ENCODE measurements around the gene MEIG1.
"Not testable (repeated sequence)": the region's sequence is repeated elsewhere in the genome, so short reads cannot be mapped to it uniquely, and the experiment has no call there.

Gene MEIG1

GRCh38 chr10:14953424-14954000 lies 5.7 kb upstream of the MEIG1 start:
- H3K27ac ChIP-seq, result peak overlapping the region; percentile 82 to 97 (median 91)
- peak overlapping the region; percentile 48 to 82 (median 62) for H3K4me3 ChIP-seq

DNA sequence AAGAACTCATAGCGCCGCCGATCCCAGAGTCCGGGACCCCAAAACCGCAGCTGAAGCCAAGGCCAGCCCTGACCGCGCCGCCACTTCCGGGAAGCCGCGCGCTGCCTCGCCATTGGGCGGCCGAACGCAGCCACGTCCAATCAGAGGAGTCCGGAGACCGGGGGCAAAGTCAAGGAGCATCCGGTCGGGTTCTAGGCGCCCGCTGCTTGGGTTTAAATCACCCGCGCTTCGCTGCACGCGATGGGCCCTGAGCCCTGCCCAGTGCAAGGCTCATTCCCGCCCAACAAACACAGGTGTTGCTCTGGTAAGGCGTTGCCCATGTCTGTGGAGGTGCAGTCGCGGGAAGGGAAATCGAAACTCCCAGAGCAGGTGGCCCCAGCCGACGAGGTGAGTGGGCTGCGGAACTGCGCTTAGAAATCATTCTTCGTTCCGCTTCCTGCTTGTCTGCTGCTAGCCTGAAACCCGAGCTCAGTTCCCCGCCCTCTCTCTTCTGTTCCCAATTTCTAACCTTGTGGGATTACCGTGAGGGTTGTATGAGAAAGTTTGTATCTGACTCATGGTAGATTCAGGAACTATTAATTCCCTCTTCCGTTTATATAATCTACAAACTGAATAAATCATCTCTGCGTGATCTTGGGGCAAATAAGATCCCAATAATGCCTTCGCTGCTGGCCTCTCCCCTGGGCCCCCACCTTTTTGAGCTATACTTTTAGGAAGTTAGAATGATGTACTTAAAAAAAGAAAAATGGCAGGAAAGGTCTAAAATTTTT lies 5.0 kb upstream of the MEIG1 start, which contains the start of gene DCLRE1C:
TSS of gene DCLRE1C (minus strand) at position 96 of the 770 bp plus-strand sequence. CDS start at position 10, 86 bp downstream.
- H3K4me3 ChIP-seq, result peak within 1 kb of the TSS; percentile 48 to 82 (median 62)
- H3K27ac ChIP-seq, result peak within 1 kb of the TSS; percentile 82 to 97 (median 91)

GRCh38 chr10:14954934-14955333 lies 4.3 kb upstream of the MEIG1 start:
- peak overlapping the region in 1 of 7 experiments; percentile 79 for H3K4me3 ChIP-seq
- H3K27ac ChIP-seq, result peak overlapping the region in 16 of 21 experiments; percentile 82 to 97 (median 92)

- Histone ChIP-seq H3K27ac (peak overlapping the region in 20 of 21 experiments; percentile 86 to 96 (median 92)), H3K4me3 (peak overlapping the region; percentile 55 to 91 (median 63))
Measured at GRCh38 chr10:14958872-14959220, 342 bp upstream of the MEIG1 start.

DNA sequence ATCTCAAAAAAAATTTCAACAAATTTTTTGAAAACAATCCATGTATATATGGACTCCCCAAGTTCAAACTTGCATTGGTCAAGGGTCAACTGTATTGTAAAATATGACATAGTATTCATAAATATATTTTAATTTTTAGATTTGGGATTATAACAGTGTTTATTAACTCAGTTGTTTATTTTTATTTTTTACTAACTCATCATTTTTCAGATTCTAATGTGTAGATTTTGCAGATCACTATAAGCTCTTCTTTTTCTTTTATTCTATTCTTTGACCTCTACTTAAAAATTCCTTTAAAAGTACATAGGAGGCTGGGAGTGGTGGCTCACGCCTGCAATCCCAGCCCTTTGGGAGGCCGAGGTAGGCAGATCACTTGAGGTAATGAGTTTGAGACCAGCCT lies 8.7 kb downstream of the MEIG1 start:
- no peak overlapping the region for H3K27ac ChIP-seq
- no peak overlapping the region for H3K4me3 ChIP-seq

- H3K4me3 ChIP-seq, result no peak overlapping the region
- no peak overlapping the region for H3K27ac ChIP-seq
Measured at GRCh38 chr10:14971867-14972448, 12.8 kb downstream of the MEIG1 start.

- not testable (repeated sequence) for H3K27ac ChIP-seq, H3K4me3 ChIP-seq
Measured at GRCh38 chr10:14974153-14974998, 15.2 kb downstream of the MEIG1 start.

DNA sequence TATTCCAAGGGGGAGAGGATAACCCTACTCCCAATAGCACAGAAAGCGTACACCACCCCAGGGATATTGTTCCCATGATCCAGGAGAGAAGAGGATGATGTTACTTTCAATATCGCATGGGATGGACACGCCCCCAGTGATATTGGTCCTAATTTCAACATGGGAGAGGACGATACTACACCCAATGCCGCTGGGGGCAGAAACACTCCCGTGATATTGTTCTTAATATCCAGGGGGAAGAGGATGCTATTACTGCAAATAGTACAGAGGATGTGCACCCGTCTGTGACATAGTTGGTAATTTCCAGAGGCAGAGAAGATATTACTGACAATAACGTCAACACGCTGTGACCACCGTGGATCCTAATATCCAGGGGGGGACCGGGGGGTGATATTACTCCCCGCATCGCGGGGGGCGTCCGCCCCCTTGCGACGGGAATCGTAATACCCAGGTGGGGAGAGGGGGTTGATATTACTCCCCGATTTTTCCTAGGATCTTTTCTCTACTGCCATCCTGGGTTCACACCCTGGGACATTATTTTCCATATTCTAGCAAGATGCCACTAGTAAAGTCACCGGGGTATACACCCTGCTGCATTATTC lies 16.6 kb downstream of the MEIG1 start:
- H3K4me3 ChIP-seq, result no peak overlapping the region

DNA sequence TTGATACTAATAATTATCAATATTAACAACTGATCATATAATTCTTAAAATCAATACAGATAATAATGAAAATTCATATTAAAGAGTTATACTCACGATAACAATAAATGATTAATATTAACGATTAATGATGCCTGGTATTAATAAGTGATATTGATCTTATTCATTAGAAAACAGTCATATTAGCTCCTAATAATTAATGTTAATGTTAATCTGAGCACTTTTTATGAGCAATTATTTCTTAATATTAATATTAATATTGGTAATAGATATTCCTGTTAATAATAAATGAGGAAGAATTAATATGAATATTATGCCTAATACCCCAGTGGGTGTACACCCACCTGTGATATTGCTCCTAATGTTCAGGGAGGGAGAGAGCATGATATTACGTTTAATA lies 23.6 kb downstream of the MEIG1 start:
- H3K4me3 ChIP-seq, result no peak overlapping the region
- no peak overlapping the region for H3K27ac ChIP-seq

More for the DNA sequence above, 16.6 kb downstream of the MEIG1 start:
- H3K27ac ChIP-seq, result no peak overlapping the region

DNA sequence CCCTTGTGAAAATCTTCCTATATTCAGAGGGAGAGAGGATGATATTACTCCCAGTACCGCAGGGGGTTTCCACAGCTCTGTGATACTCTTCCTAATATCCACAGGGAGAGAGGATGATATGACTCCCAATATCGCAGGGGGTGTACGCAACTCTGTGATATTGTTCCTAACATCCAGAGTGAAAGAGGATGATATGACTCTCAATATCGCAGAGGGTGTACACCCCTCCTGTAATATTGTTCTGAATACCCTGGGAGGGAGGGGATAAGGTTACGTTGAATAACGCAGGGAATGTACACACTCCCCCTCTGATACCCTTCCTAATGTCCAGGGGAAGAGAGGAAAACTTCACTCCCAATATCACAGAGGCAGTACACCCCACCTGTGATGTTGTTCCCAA lies 30.4 kb downstream of the MEIG1 start:
- H3K4me3 ChIP-seq, H3K27ac ChIP-seq: not testable (repeated sequence)

DNA sequence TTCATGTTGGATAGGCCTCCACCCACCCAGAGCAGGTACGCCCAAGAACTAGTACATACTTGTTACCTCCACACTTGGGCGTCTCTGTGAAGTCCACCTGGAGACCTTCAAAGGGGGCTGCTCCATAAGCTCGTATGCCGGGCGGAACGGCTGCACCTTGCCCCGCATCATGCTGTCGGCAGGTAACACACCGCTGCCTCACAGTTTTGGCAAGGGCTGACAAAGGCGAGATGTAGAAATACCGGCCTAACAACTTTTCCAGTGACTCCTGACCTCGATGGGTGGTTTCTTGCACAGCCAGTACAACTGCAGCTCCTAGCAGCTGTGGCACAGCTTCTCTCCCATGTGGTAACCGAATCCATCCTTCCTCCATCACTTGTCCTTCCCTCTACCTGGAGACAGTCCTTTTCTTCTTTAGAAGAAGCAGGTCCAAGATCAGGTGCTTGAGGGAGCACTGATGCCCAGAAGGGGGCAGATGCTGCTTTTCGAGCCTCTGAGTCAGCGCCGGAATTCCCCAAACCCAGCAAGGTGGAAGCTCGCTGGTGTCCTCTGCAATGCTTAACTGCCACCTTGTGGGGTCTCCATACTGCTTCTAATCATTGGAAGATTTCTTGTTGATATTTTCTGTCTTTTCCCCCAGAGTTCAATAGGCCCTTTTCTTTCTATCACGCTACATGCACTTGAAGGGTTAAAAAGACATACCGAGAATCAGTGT lies 32.0 kb downstream of the MEIG1 start:
- peak overlapping the region in 2 of 21 experiments; percentile 19 to 42 for H3K27ac ChIP-seq
- H3K4me3 ChIP-seq, result not testable (repeated sequence)

DNA sequence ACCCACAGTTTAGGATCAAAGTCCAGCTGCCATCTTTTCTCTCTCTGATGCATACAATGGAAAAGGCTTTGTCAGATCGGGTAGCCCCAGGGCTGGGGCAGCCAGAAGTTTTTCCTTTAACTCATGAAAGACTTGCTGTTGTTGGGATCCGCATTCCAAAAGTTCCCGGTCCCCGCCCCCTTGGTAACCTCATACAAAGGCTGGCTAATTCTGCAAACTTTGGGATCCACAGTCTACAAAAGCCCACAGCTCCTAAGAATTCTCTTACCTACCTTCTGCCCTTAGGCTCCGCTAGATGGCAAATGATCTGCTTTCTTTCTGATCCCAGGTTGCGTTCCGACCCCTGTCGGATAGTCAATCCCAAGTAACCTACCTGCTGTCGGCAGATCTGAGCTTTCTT lies 33.1 kb downstream of the MEIG1 start:
- H3K4me3 ChIP-seq, H3K27ac ChIP-seq: not testable (repeated sequence)

- not testable (repeated sequence) for H3K27ac ChIP-seq, H3K4me3 ChIP-seq
Measured at GRCh38 chr10:14993500-14994455, 34.6 kb downstream of the MEIG1 start.

- no peak overlapping the region for H3K27ac ChIP-seq
- H3K4me3 ChIP-seq, result peak overlapping the region in 1 of 7 experiments; percentile 11
Measured at GRCh38 chr10:14995964-14996565, 36.9 kb downstream of the MEIG1 start.

DNA sequence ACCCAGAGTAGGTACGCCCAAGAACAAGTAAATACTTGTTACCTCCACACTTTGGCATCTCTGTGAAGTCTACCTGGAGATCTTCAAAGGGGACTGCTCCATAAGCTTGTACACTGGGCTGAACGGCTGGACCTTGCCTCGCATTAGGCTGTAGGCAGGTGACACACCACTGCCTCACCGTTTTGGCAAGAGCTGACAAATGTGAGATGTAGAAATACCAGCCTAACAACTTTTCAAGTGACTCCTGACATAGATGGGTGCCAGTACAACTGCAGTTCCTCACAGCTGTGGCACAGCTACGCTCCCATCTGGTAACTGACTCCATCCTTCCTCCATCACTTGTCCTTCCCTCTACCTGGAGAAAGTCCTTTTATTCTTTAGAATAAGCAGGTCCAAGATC lies 54.3 kb downstream of the MEIG1 start:
- H3K4me3 ChIP-seq, H3K27ac ChIP-seq: not testable (repeated sequence)

- H3K4me3 ChIP-seq, result no peak overlapping the region
- no peak overlapping the region for H3K27ac ChIP-seq
Measured at GRCh38 chr10:15015451-15015850, 56.3 kb downstream of the MEIG1 start.

GRCh38 chr10:15020966-15021365 lies 61.8 kb downstream of the MEIG1 start:
- not testable (repeated sequence) for H3K27ac ChIP-seq

More at GRCh38 chr10:15020966-15021365, 61.8 kb downstream of the MEIG1 start:
- H3K4me3 ChIP-seq, result not testable (repeated sequence)
